Measurements from ENCODE around the gene PGRMC1.
A peak's percentile ranks its signal among the peaks of the same experiment; 100 is the strongest.
"Not testable (repeated sequence)": the region's sequence is repeated elsewhere in the genome, so short reads cannot be mapped to it uniquely, and the experiment has no call there.

The PGRMC1 gene
- total RNA-seq, result 9.4 to 43.5 (median 29.1) reads per million in 9 experiments

DNA sequence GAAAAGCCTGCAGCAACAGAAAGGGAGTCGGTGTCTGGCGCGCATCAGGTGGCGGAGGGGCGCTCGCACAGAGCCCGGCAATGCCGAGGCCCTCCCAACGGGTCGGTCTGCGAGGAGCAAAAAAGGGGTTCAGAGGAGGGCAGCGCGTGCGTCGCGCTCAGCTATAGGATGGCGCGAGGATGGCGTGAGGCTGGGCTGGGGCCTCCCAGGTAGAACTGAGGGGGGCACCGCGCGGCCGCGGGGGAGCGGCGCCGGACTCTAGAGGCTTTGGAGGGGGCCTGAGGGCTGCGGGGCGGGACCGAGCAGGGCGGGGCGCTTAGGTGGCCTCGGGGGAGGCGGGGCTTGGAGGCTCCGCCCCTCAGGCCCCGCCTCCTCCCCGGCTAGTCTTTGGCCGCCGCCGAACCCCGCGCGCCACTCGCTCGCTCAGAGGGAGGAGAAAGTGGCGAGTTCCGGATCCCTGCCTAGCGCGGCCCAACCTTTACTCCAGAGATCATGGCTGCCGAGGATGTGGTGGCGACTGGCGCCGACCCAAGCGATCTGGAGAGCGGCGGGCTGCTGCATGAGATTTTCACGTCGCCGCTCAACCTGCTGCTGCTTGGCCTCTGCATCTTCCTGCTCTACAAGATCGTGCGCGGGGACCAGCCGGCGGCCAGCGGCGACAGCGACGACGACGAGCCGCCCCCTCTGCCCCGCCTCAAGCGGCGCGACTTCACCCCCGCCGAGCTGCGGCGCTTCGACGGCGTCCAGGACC lies at the start of gene PGRMC1:
Gene PGRMC1 (plus strand): TSS at position 414 of the 751 bp plus-strand sequence. CDS start 79 bp downstream, at position 493.
- H3K4me3 Mint-ChIP-seq, result peak within 1 kb of the TSS; percentile 84 to 88
- H3K27ac Mint-ChIP-seq, result peak within 1 kb of the TSS; percentile 60 to 67
- peaks cover 12 to 32% of the 10 kb centered on the region in 2 donors for H3K4me1 Mint-ChIP-seq (ENCODE audit: low read depth in 2 of 2)
- no peaks in the 10 kb centered on the region for H3K27me3 Mint-ChIP-seq
- H3K9me3 Mint-ChIP-seq, result no peaks in the 10 kb centered on the region
- peak; percentile 72 to 73 (median 72) for DNase-seq
- H3K36me3 Mint-ChIP-seq (ENCODE audit: insufficient read depth), result peaks cover 5% of the 10 kb centered on the region
- ATAC-seq (replicated peaks), result peak; percentile 94

DNA sequence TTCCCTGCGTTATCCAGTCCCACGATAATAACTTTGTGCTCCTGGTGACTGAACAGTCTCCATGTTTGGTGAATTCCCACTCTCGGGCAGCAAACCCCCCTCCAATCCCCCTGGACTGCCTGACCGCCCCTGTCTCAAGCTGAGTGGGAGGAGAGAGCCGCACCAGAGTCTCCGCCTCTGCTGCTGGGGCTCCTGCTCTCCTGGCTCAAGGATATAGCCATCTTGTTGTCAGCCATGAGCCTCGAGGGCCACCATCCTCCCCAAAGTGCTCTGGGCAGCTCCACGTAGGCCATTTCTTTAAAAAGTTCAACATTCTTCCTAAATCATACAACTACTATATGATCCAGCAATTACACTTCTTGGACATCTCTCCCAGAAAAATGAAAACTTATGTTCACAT lies 49.3 kb upstream of the PGRMC1 start:
- Mint-ChIP-seq H3K36me3 (ENCODE audit: insufficient read depth) (no peaks in the 10 kb centered on the region), H3K27ac (no peak overlapping the region), H3K9me3 (no peaks in the 10 kb centered on the region), H3K4me1 (ENCODE audit: low read depth in 2 of 2) (no peaks in the 10 kb centered on the region), H3K27me3 (peaks cover 7% of the 10 kb centered on the region in 2 donors), H3K4me3 (no peak overlapping the region)
- ATAC-seq (replicated peaks), result no peak
- no peak for DNase-seq

DNA sequence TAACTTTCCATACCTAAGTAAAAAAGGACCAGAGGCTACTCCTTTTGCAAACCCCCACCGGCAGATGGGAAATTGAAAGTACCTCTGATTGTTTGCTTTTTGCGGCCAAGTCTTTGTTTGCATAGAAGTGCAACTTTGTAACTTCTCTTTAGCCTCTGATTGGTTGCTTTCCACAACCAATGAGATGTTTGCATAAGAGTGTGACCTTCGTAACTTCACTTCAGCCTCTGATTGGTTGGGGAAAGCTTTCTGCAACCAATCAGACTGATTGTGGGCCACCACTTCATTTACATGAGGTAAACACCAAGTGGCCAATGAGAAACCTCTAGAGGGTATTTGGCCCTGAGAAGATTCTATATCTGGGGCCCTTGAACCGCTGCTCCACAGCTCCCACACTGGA lies 48.8 kb upstream of the PGRMC1 start:
- no peak overlapping the region for H3K27ac Mint-ChIP-seq
- H3K9me3 Mint-ChIP-seq, result no peaks in the 10 kb centered on the region
- DNase-seq, result no peak
- no peak overlapping the region for H3K4me3 Mint-ChIP-seq
- peaks cover 7% of the 10 kb centered on the region in 2 donors for H3K27me3 Mint-ChIP-seq
- H3K36me3 Mint-ChIP-seq (ENCODE audit: insufficient read depth), result no peaks in the 10 kb centered on the region
- no peak for ATAC-seq (replicated peaks)
- H3K4me1 Mint-ChIP-seq (ENCODE audit: low read depth in 2 of 2), result no peaks in the 10 kb centered on the region

DNA sequence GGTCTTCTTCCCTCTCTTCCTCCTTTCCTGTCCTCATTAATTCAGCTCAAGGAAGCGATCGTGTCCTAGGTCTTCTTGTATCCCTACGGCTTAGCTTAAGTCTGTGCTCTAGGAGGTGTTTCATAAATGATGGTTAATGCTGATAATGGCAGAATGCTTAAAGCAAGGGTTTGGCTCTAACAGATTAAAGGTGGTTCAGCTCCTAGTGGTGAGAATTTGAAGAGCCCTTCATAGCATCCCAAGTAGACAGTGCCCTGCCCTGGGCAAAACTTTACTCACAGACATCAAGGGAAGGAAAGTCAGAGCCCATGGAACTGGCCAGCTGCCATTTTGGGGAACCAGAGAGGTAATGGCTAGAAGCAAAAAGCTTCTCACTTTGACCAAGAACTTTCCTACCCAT lies 47.0 kb upstream of the PGRMC1 start:
- ATAC-seq (replicated peaks), result no peak
- H3K36me3 Mint-ChIP-seq (ENCODE audit: insufficient read depth), result no peaks in the 10 kb centered on the region

DNA sequence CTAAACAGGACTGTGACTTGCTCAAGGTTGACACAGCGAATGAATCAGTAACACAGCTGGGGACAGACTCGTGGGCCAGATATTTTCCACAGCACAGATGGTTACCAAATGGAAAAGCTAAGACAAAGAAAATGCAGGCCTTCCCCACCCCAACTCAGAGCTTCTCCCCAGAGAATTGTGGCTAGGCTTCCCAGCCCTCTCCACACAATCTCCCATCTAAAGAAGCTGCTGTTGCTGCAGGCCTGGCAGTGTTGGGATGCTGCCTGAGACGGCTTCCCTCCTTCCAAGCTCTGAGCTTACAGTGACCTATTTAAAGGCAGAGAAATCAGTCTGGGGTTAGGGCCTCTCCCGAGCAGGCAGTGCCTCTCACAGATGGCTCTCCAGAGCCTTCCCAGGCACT lies 46.5 kb upstream of the PGRMC1 start:
- H3K27me3 Mint-ChIP-seq, result peaks cover 7% of the 10 kb centered on the region in 2 donors
- H3K36me3 Mint-ChIP-seq (ENCODE audit: insufficient read depth), result no peaks in the 10 kb centered on the region
- no peak overlapping the region for H3K4me3 Mint-ChIP-seq
- DNase-seq (no peak), ATAC-seq (replicated peaks) (no peak)
- H3K9me3 Mint-ChIP-seq, result no peaks in the 10 kb centered on the region
- H3K4me1 Mint-ChIP-seq (ENCODE audit: low read depth in 2 of 2), result no peaks in the 10 kb centered on the region
- H3K27ac Mint-ChIP-seq, result no peak overlapping the region

More for the DNA sequence above, 47.0 kb upstream of the PGRMC1 start:
- Mint-ChIP-seq H3K27me3 (peaks cover 7% of the 10 kb centered on the region in 2 donors), H3K4me1 (ENCODE audit: low read depth in 2 of 2) (no peaks in the 10 kb centered on the region), H3K9me3 (no peaks in the 10 kb centered on the region), H3K4me3 (no peak overlapping the region), H3K27ac (no peak overlapping the region)
- DNase-seq, result no peak

DNA sequence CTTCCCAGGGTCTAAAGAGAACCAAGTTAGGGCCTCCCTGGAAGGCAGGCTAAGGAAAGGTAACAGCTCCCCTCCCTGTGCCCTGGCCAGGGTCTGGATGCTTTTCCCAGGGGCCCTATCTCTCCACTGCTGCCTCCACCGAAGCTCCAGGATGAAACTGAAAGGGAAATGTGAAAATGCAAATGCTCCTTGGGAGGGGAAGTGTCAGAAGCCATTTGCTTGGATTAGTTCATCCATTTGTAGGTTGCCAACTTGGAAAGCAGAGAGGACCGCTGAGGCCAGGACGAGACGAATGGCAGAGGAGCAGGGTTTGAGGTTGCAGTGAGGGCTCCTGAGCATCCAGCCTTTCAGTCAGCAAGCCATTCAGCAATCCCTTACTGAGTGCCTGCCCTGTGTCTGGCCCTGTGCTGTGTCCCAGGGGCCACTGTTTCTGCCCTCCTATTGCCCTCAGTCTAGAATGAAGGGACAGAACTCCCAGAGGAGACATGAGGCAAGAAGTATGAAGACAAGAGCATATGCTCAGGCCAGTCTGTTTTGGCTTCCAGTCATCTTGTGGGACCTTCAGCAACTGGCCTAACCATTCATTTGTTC lies 45.9 kb upstream of the PGRMC1 start:
- H3K36me3 Mint-ChIP-seq (ENCODE audit: insufficient read depth), result no peaks in the 10 kb centered on the region
- no peak for ATAC-seq (replicated peaks)
- H3K27me3 Mint-ChIP-seq, result peaks cover 7% of the 10 kb centered on the region in 2 donors
- H3K27ac Mint-ChIP-seq, result no peak overlapping the region
- H3K9me3 Mint-ChIP-seq, result no peaks in the 10 kb centered on the region
- H3K4me1 Mint-ChIP-seq (ENCODE audit: low read depth in 2 of 2), result no peaks in the 10 kb centered on the region
- H3K4me3 Mint-ChIP-seq, result no peak overlapping the region
- DNase-seq, result no peak

DNA sequence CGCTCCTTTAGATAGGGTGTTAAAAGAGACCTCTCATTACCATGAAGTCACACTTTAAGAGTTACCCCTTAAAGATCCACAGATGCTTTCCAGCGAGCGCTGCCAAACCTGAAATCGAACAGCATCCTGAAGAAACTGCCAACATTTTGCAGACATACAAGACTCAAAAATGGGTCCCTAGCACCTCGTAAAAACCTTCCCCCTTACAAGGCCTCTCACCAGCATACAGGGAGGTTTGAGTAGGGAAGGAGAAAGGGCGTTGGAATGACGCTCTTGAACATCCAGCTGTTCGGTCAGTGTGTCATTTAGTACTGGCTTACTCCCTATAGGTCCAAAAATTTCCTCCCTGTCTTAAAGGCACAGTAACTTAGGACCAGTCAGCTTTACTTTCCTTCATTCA lies 45.3 kb upstream of the PGRMC1 start:
- ATAC-seq (replicated peaks) (no peak), DNase-seq (no peak)
- Mint-ChIP-seq H3K4me3 (no peak overlapping the region), H3K36me3 (ENCODE audit: insufficient read depth) (no peaks in the 10 kb centered on the region), H3K4me1 (ENCODE audit: low read depth in 2 of 2) (no peaks in the 10 kb centered on the region), H3K9me3 (no peaks in the 10 kb centered on the region), H3K27ac (no peak overlapping the region), H3K27me3 (peaks cover 7% of the 10 kb centered on the region in 2 donors)

DNA sequence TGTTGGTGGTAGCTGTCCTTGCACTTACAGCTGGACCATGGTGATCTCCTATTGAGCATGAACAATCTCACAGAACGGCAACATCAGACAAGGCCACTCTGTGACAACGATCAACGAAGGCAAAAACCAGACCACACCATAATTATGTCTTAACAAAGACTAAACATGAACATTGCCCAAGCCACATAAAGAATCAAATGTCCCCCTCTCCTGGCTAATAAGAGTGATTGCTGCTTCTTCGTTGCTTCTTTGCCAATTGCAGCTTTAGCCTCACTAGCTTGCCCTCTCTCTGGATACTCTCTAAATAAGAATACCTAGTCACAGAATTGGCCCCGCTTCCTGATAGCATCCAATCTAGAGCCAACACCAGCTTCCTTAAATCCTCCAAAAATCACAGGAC lies 41.5 kb upstream of the PGRMC1 start:
- Mint-ChIP-seq H3K27ac (no peak overlapping the region), H3K36me3 (ENCODE audit: insufficient read depth) (no peaks in the 10 kb centered on the region), H3K27me3 (no peaks in the 10 kb centered on the region), H3K4me1 (ENCODE audit: low read depth in 2 of 2) (no peaks in the 10 kb centered on the region), H3K9me3 (no peaks in the 10 kb centered on the region), H3K4me3 (no peak overlapping the region)
- no peak for ATAC-seq (replicated peaks)
- DNase-seq, result no peak

DNA sequence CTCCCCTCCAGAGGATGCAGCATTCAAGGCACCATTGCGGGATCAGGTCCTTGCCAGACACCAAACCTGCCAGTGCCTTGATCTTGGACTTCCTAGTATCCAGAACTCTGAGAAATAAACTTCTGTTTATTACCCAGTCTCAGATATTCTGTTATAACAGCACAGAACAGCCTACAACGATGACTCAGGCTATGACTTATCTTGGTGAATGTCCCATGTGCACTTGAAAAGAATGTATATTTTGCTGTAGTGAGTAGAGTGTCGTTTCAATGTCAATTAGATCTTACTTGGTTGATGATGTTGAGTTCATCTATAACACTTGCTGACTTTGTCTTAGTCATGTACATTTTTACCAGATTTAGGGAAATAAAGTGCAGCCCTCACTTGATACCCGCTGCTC lies 34.5 kb upstream of the PGRMC1 start:
- DNase-seq (no peak), ATAC-seq (replicated peaks) (no peak)
- Mint-ChIP-seq H3K4me1 (ENCODE audit: low read depth in 2 of 2) (no peaks in the 10 kb centered on the region), H3K27me3 (peaks cover 4 to 17% of the 10 kb centered on the region in 2 donors), H3K9me3 (no peaks in the 10 kb centered on the region), H3K36me3 (ENCODE audit: insufficient read depth) (peaks cover 3% of the 10 kb centered on the region), H3K27ac (no peak overlapping the region), H3K4me3 (no peak overlapping the region)

DNA sequence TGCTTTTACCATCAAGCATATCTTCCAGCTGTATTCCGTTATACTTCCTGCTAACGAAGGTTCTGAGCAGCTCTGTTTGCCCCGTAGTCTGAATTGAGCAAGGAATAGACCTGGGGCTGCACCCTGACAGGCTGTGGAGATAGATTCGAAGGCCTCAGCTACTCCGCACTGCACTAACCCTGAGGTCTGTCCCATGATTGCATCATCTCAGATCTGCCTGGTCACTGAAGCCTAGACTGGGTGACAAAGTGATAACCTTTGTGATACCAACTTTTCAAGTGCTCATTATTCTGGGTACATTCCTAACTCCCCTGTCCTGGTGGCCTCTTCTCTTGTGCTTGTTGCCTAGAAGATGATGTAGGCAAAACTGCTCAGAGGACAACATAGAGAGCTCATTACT lies 29.9 kb upstream of the PGRMC1 start:
- no peak overlapping the region for H3K27ac Mint-ChIP-seq

DNA sequence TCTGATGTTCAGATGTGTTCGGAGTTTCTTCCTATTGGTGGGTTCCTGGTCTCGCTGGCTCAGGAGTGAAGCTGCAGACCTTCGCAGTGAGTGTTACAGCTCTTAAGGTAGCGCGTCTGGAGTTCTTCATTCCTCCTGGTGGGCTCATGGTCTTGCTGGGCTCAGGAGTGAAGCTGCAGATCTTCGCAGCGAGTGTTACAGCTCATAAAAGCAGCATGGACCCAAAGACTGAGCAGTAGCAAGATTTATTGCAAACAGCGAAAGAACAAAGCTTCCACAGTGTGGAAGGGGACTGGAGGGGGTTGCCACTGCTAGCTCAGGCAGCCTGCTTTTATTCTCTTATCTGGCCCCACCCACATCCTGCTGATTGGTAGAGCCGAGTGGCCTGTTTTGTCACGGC lies 28.6 kb upstream of the PGRMC1 start:
- H3K27me3 Mint-ChIP-seq, result peaks cover 4 to 21% of the 10 kb centered on the region in 2 donors
- not testable (repeated sequence) for DNase-seq; H3K4me3 Mint-ChIP-seq; H3K27ac Mint-ChIP-seq; ATAC-seq (replicated peaks); H3K4me1 Mint-ChIP-seq (ENCODE audit: low read depth in 2 of 2); H3K36me3 Mint-ChIP-seq (ENCODE audit: insufficient read depth); H3K9me3 Mint-ChIP-seq

More for the DNA sequence above, 29.9 kb upstream of the PGRMC1 start:
- DNase-seq (no peak), ATAC-seq (replicated peaks) (no peak)
- peaks cover 3% of the 10 kb centered on the region for H3K36me3 Mint-ChIP-seq (ENCODE audit: insufficient read depth)
- H3K9me3 Mint-ChIP-seq, result no peaks in the 10 kb centered on the region
- H3K4me3 Mint-ChIP-seq, result no peak overlapping the region
- no peaks in the 10 kb centered on the region for H3K4me1 Mint-ChIP-seq (ENCODE audit: low read depth in 2 of 2)
- H3K27me3 Mint-ChIP-seq, result peaks cover 4 to 17% of the 10 kb centered on the region in 2 donors

DNA sequence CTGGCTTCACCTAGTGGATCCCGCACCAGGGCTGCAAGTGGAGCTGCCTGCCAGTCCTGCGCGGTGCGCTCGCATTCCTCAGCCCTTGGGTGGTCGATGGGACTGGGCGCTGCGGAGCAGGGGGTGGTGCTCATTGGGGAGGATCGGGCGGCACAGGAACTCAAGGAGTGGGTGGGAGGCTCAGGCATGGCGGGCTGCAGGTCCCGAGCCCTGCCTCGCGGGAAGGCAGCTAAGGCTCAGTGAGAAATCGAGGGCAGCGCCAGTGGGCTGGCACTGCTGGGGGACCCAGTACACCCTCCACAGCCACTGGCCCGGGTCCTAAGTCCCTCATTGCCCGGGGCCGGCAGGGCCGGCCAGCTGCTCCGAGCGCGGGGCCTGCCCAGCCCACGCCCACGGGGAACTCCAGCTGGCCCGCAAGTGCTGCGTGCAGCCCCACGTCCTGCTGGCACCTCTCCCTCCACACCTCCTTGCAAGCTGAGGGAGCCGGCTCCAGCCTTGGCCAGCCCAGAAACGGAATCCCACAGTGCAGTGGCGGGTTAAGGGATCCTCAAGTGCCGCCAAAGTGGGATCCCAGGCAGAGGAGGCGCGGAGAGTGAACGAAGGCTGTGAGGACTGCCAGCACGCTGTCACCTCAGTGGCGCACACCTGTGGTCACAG lies 27.6 kb upstream of the PGRMC1 start:
- ATAC-seq (replicated peaks) (no peak), DNase-seq (no peak)
- peaks cover 11 to 31% of the 10 kb centered on the region in 2 donors for H3K27me3 Mint-ChIP-seq
- no peak overlapping the region for H3K27ac Mint-ChIP-seq
- no peak overlapping the region for H3K4me3 Mint-ChIP-seq
- no peaks in the 10 kb centered on the region for H3K4me1 Mint-ChIP-seq (ENCODE audit: low read depth in 2 of 2)
- no peaks in the 10 kb centered on the region for H3K36me3 Mint-ChIP-seq (ENCODE audit: insufficient read depth)
- no peaks in the 10 kb centered on the region for H3K9me3 Mint-ChIP-seq

DNA sequence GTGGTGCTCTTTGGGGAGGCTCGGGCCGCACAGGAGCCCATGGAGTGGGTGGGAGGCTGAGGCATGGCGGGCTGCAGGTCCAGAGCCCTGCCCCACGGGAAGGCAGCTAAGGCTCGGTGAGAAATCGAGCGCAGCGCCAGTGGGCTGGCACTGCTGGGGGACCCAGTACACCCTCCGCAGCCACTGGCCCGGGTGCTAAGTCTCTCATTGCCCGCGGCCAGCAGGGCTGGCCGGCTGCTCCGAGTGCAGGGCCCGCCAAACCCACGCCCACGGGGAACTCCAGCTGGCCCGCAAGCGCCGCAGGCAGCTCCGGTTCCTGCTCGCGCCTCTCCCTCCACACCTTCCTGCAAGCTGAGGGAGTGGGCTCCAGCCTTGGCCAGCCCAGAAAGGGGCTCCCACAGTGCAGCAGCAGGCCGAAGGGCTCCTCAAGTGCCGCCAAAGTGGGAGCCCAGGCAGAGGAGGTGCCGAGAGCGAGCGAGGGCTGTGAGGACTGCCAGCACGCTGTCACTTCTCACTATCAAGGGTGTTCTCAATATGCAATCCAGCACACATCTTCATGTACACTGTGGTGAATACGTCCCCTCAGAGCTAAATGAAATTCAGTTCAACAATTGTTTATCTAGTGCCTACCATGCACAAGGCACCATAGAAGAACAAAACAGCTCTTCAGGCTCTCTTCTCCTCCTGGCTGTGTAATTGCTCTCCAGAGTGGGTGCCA lies 25.0 kb upstream of the PGRMC1 start:
- DNase-seq; H3K36me3 Mint-ChIP-seq (ENCODE audit: insufficient read depth); H3K4me3 Mint-ChIP-seq; H3K27ac Mint-ChIP-seq; ATAC-seq (replicated peaks); H3K9me3 Mint-ChIP-seq; H3K4me1 Mint-ChIP-seq (ENCODE audit: low read depth in 2 of 2): not testable (repeated sequence)
- H3K27me3 Mint-ChIP-seq, result peaks cover 27 to 29% of the 10 kb centered on the region in 2 donors

Data from effector memory CD8-positive, alpha-beta T cell (primary cell).